Measurements from ENCODE around the gene CNTNAP5. TPM values are rescaled to one million over a fixed set of nuclear protein-coding genes. Genes with fewer than 3 reads are reported as not detected.

The CNTNAP5 gene
- not detected for total RNA-seq

- no peaks in the 10 kb centered on the region for H3K4me1 ChIP-seq (ENCODE audit: insufficient read depth, low read length)
- peaks cover 28% of the 10 kb centered on the region for H3K27me3 ChIP-seq (ENCODE audit: insufficient read depth, low read length)
- H3K4me3 ChIP-seq (ENCODE audit: low read length), result no peak within 1 kb of the TSS
- no peaks in the 10 kb centered on the region for H3K9me3 ChIP-seq (ENCODE audit: low read depth, low read length)
Observed at GRCh38 chr2:124025171-124025580, at the start of gene CNTNAP5. Gene CNTNAP5, plus strand, starts transcription at chr2:124025287. Its CDS starts 364 bp downstream, at chr2:124025651.

- H3K4me3 ChIP-seq (ENCODE audit: low read length), result no peak overlapping the region
- H3K27me3 ChIP-seq (ENCODE audit: insufficient read depth, low read length), result no peaks in the 10 kb centered on the region
- no peaks in the 10 kb centered on the region for H3K4me1 ChIP-seq (ENCODE audit: insufficient read depth, low read length)
- H3K9me3 ChIP-seq (ENCODE audit: low read depth, low read length), result no peaks in the 10 kb centered on the region
Observed at GRCh38 chr2:123976054-123976648, 48.9 kb upstream of the CNTNAP5 start.

- H3K9me3 ChIP-seq (ENCODE audit: low read depth, low read length), result no peaks in the 10 kb centered on the region
- H3K27me3 ChIP-seq (ENCODE audit: insufficient read depth, low read length), result no peaks in the 10 kb centered on the region
- no peak overlapping the region for H3K4me3 ChIP-seq (ENCODE audit: low read length)
- no peaks in the 10 kb centered on the region for H3K4me1 ChIP-seq (ENCODE audit: insufficient read depth, low read length)
Observed at GRCh38 chr2:123993728-123994323, 31.3 kb upstream of the CNTNAP5 start.

GRCh38 chr2:123999681-124000080 is 25.4 kb upstream of the CNTNAP5 start:
- no peak overlapping the region for H3K4me3 ChIP-seq (ENCODE audit: low read length)
- H3K9me3 ChIP-seq (ENCODE audit: low read depth, low read length), result no peaks in the 10 kb centered on the region
- no peaks in the 10 kb centered on the region for H3K4me1 ChIP-seq (ENCODE audit: insufficient read depth, low read length)
- H3K27me3 ChIP-seq (ENCODE audit: insufficient read depth, low read length), result no peaks in the 10 kb centered on the region

GRCh38 chr2:124001696-124002430 is 23.2 kb upstream of the CNTNAP5 start:
- no peaks in the 10 kb centered on the region for H3K4me1 ChIP-seq (ENCODE audit: insufficient read depth, low read length)
- H3K9me3 ChIP-seq (ENCODE audit: low read depth, low read length), result no peaks in the 10 kb centered on the region
- no peaks in the 10 kb centered on the region for H3K27me3 ChIP-seq (ENCODE audit: insufficient read depth, low read length)
- H3K4me3 ChIP-seq (ENCODE audit: low read length), result no peak overlapping the region

- Histone ChIP-seq H3K4me3 (ENCODE audit: low read length) (no peak overlapping the region), H3K9me3 (ENCODE audit: low read depth, low read length) (no peaks in the 10 kb centered on the region), H3K27me3 (ENCODE audit: insufficient read depth, low read length) (peaks cover 4% of the 10 kb centered on the region), H3K4me1 (ENCODE audit: insufficient read depth, low read length) (no peaks in the 10 kb centered on the region)
Observed at GRCh38 chr2:124018890-124019289, 6.2 kb upstream of the CNTNAP5 start.

GRCh38 chr2:124024561-124025170 is 421 bp upstream of the CNTNAP5 start:
- Histone ChIP-seq H3K4me3 (ENCODE audit: low read length) (no peak overlapping the region), H3K4me1 (ENCODE audit: insufficient read depth, low read length) (no peaks in the 10 kb centered on the region), H3K9me3 (ENCODE audit: low read depth, low read length) (no peaks in the 10 kb centered on the region), H3K27me3 (ENCODE audit: insufficient read depth, low read length) (peaks cover 28% of the 10 kb centered on the region)

- H3K9me3 ChIP-seq (ENCODE audit: low read depth, low read length), result no peaks in the 10 kb centered on the region
- peaks cover 28% of the 10 kb centered on the region for H3K27me3 ChIP-seq (ENCODE audit: insufficient read depth, low read length)
- no peak overlapping the region for H3K4me3 ChIP-seq (ENCODE audit: low read length)
- no peaks in the 10 kb centered on the region for H3K4me1 ChIP-seq (ENCODE audit: insufficient read depth, low read length)
Observed at GRCh38 chr2:124025891-124026434, 876 bp downstream of the CNTNAP5 start.

- Histone ChIP-seq H3K4me1 (ENCODE audit: insufficient read depth, low read length) (no peaks in the 10 kb centered on the region), H3K4me3 (ENCODE audit: low read length) (no peak overlapping the region), H3K9me3 (ENCODE audit: low read depth, low read length) (no peaks in the 10 kb centered on the region), H3K27me3 (ENCODE audit: insufficient read depth, low read length) (peaks cover 28% of the 10 kb centered on the region)
Observed at GRCh38 chr2:124026503-124026902, 1.4 kb downstream of the CNTNAP5 start.

GRCh38 chr2:124027182-124027581 is 2.1 kb downstream of the CNTNAP5 start:
- Histone ChIP-seq H3K27me3 (ENCODE audit: insufficient read depth, low read length) (peaks cover 28% of the 10 kb centered on the region), H3K9me3 (ENCODE audit: low read depth, low read length) (no peaks in the 10 kb centered on the region), H3K4me3 (ENCODE audit: low read length) (no peak overlapping the region), H3K4me1 (ENCODE audit: insufficient read depth, low read length) (no peaks in the 10 kb centered on the region)

- H3K9me3 ChIP-seq (ENCODE audit: low read depth, low read length), result no peaks in the 10 kb centered on the region
- no peaks in the 10 kb centered on the region for H3K27me3 ChIP-seq (ENCODE audit: insufficient read depth, low read length)
- H3K4me1 ChIP-seq (ENCODE audit: insufficient read depth, low read length), result no peaks in the 10 kb centered on the region
- H3K4me3 ChIP-seq (ENCODE audit: low read length), result no peak overlapping the region
Observed at GRCh38 chr2:124032799-124033198, 7.7 kb downstream of the CNTNAP5 start.

- Histone ChIP-seq H3K9me3 (ENCODE audit: low read depth, low read length) (no peaks in the 10 kb centered on the region), H3K4me1 (ENCODE audit: insufficient read depth, low read length) (no peaks in the 10 kb centered on the region), H3K27me3 (ENCODE audit: insufficient read depth, low read length) (no peaks in the 10 kb centered on the region), H3K4me3 (ENCODE audit: low read length) (no peak overlapping the region)
Observed at GRCh38 chr2:124034265-124034664, 9.2 kb downstream of the CNTNAP5 start.

- H3K9me3 ChIP-seq (ENCODE audit: low read depth, low read length), result no peaks in the 10 kb centered on the region
- H3K4me3 ChIP-seq (ENCODE audit: low read length), result no peak overlapping the region
- H3K4me1 ChIP-seq (ENCODE audit: insufficient read depth, low read length), result no peaks in the 10 kb centered on the region
- no peaks in the 10 kb centered on the region for H3K27me3 ChIP-seq (ENCODE audit: insufficient read depth, low read length)
Observed at GRCh38 chr2:124035001-124035400, 9.9 kb downstream of the CNTNAP5 start.

GRCh38 chr2:124039032-124039431 is 13.9 kb downstream of the CNTNAP5 start:
- H3K27me3 ChIP-seq (ENCODE audit: insufficient read depth, low read length), result no peaks in the 10 kb centered on the region
- no peaks in the 10 kb centered on the region for H3K9me3 ChIP-seq (ENCODE audit: low read depth, low read length)
- no peaks in the 10 kb centered on the region for H3K4me1 ChIP-seq (ENCODE audit: insufficient read depth, low read length)
- no peak overlapping the region for H3K4me3 ChIP-seq (ENCODE audit: low read length)

- no peaks in the 10 kb centered on the region for H3K27me3 ChIP-seq (ENCODE audit: insufficient read depth, low read length)
- no peak overlapping the region for H3K4me3 ChIP-seq (ENCODE audit: low read length)
- H3K9me3 ChIP-seq (ENCODE audit: low read depth, low read length), result no peaks in the 10 kb centered on the region
- H3K4me1 ChIP-seq (ENCODE audit: insufficient read depth, low read length), result no peaks in the 10 kb centered on the region
Observed at GRCh38 chr2:124039762-124040291, 14.7 kb downstream of the CNTNAP5 start.
